ENCODE data around the gene DYSF.

DYSF gene

DNA sequence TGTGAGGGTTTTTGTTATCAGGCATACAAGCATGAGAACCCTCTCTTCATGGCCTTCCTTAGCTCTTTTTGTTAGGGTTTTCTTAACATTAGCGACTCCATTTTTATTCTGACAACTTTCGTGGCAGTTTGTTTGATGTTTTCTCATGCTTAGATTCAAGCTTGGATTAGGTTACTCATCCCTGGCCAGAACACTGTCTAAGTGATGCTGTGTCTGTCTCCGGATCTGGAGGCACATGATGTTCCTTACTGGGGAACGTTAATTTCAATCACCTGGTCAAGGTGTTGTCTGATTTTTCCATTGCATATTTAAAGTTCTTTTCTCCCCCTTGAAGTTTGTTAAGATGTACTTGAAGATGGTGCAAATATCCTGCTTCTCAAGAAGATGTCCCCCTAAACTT is 40.7 kb downstream of the DYSF start:
- in situ Hi-C loops (cut with MboI; ENCODE audit: low pct_unique_long_range_greater_than_20kb, low sequenced_read_pairs): no loop called here
- DNase-seq: no peak

DNA sequence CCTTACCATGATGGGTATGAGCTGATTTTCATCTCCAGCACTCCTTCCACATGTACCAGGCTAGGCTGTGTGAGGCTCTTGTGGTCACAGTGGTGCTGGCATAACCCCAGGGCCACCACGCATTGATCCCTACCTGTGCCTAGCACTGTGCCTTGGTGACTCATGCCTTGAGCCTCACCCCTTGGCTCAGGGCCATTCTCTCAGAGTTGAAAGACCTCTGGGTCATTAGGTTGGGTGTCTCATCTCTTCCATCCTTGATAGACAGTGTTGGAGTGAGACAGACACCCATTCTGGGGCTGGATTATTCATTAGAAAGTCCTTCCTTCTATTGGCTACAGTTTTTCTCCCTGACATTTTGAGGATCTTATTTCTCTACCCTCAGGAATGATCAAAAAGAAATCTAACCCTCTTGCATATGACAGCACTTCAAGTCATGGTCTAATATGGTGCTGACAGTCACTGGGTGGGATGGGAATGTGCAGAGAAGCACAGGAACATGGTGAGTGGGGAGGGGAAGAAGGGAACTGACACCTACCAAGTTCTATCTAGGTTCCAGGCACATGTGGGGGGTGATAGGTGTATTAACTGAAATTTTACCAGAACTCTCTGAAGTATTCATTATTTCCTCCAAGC is 41.3 kb downstream of the DYSF start:
- no peak for DNase-seq
- in situ Hi-C loops (cut with MboI; ENCODE audit: low pct_unique_long_range_greater_than_20kb, low sequenced_read_pairs): no loop called here

DNA sequence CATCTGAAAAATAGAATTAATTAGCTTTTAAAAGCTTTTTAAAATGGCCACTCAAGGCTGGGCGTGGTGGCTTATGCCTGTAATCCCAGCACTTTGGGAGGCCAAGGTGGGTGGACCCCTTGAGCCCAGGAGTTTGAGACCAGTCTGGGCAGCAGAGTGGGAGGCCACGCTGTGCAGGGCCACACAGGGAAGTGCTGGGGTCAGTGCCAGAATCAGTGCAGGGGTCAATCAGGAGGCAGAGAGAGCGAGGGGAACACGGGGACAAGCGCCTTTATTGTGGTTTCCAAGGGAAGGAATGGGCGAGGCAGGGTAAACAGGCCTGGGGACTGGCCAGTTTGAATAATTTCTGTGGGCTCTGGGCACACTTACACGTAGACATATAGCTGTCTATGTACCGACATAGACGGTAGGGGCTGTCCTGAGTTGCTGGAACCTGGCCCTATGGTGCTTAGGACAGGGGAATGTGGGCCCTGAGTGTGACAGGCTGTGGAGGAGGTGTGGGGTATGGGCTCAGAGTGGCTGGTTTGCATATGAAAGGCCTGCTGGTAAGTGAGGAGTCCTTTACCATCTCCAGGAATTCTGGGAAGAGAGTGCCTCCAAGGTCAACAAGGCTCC is 42.9 kb downstream of the DYSF start:
- no peak for DNase-seq
- in situ Hi-C loops (cut with MboI; ENCODE audit: low pct_unique_long_range_greater_than_20kb, low sequenced_read_pairs): no loop called here

DNA sequence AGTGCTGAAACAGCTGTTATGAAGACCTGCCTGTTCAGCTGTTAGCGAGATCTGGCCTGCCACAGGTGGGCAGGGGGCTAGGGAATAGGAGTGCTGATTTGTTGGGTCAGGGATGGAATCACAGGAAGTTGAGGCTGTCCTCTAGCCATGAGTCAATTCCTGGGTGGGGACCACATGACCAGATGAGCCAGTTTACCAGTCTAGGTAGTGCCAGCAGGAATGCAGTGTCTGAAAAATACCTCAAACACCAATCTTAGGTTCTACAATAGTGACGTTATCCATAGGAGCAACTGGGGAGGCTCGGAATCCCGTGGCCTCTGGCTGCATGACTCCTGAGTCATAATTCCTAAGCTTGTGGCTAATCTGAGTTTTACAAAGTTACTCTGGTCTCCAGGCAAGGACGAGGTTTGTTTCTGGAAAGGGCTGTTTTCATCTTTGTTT is 44.9 kb downstream of the DYSF start:
- DNase-seq: no peak
- in situ Hi-C loops (cut with MboI; ENCODE audit: low pct_unique_long_range_greater_than_20kb, low sequenced_read_pairs): no loop called here

DNA sequence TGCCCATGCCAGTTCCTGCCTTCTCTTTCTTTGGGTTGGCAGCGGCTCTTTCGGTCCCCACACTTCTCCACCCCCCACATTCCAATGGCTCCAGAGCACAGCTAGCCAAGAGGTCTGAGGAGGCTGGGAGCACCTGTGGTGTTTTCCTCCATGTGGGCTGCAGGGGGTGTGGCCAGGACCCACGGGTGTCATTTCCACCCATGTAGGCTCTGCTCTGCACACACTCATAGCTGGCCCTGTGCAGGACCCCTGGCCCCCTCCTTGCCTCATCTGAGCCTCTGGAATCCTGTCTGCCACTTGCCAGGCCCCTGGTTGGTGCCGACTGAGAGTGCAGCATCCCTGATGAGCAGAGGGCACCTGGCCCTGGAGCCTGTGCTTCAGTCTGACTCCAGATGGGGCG is 46.3 kb downstream of the DYSF start:
- no peak for DNase-seq
- in situ Hi-C loops (cut with MboI; ENCODE audit: low pct_unique_long_range_greater_than_20kb, low sequenced_read_pairs): no loop called here

DNA sequence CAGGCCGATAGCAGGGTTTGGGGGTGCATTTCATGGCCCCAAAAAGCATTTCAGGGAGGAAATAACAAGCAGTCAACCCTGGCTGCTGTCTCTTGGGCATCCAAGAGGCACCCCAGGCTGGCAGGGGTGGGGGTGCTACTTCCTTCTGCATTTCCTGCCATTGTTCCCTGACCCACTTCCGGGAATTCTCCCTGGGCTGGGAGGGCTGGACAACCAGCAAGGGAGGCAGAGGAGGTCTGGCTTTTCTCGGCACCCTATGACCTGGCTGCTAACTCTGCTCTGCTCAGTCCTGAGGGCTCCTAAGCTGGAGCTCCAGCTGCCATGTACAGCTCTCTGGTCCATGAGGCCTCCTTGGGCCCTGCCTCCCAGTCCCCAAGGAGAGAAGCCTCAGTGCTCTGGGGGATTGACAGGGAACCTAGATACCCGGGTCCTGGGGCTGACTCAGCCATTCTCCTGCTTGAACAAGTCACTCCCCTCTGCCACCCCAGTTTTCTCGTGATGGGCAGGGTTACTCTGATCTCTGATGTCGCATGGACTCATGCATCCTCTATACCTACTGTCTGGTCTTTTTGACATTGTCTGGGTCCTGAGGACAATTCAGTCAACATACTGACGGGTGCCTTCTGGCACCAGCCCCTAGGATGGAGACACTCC is 47.2 kb downstream of the DYSF start:
- DNase-seq: peak; percentile 12
- in situ Hi-C loops (cut with MboI; ENCODE audit: low pct_unique_long_range_greater_than_20kb, low sequenced_read_pairs): no loop called here

DNA sequence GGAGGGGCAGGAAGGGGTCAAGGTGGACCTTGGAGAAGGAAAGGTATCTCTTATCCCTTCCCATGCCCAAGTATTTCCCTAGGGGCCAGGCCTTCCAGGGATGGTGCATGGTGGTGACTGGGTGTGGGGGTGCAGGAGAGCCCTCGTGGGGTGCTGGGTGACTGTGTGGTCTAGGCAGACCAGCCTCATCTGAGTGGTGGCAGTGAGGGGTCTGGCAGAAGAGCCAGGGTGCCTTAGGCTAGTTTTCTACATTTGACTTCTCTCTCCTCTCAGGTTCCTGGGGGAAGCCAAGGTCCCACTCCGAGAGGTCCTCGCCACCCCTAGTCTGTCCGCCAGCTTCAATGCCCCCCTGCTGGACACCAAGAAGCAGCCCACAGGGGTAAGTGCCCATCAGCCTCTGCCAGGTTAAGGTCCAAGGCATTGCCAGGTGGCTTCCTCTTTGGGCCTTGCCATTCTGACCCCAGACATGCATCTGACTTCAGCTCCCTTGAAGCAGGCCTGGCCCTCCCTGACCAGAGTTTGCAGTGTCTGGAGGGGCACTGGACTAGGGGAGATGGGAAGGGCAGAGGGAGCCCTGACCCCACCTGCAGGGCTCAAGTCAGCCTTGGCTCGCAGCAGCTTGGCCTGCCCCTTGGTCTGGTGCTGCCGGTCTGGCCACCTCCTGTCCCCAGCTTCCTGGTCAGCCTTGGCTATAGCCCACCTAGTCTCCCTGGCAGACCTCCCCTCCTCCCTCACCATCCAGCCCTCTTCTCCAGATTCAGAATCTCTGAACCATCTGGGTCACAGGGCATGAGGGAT is 49.8 kb downstream of the DYSF start:
- no peak for DNase-seq
- in situ Hi-C loops (cut with MboI; ENCODE audit: low pct_unique_long_range_greater_than_20kb, low sequenced_read_pairs): no loop called here

DNA sequence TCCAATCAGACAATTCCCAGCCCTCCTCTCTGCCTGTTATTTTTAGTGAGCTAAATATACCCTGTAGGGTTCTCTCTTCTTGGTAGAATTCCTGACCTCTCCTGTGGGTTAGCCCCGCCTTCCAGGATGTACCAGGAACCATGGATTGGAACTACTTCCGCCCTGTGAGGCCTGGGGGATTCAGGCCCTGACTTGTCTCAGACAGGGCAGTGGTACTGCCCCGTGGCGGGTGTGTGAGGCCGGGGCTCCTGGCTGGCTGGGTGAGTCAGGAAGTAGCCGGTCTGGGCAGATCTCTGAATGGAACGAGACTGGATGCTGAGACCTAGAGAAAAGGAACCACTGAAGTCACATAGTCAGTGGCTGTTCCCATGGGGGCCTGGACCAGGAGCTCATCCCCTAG is 50.5 kb downstream of the DYSF start:
- no peak for DNase-seq
- in situ Hi-C loops (cut with MboI; ENCODE audit: low pct_unique_long_range_greater_than_20kb, low sequenced_read_pairs): no loop called here

DNA sequence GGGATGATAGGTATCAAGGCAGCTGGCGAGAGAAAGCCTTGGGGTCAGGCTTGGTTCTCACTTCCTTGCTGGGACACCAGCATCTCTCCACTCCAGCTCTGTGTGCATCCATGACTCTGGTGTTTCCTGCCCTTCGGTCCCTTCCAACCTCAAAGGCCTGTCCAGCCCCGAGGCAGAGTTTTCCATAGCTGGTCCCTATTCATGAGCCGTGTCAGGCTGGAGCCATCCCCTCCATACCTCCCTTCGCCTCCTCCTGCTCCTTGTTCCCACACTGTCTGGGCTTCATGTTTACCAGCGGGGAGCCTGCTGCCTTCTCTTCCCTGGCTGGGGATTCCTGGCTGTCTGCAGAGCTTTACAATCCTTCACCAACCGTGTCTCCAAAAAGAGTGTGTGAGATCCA is 51.2 kb downstream of the DYSF start:
- no peak for DNase-seq
- in situ Hi-C loops (cut with MboI; ENCODE audit: low pct_unique_long_range_greater_than_20kb, low sequenced_read_pairs): no loop called here

DNA sequence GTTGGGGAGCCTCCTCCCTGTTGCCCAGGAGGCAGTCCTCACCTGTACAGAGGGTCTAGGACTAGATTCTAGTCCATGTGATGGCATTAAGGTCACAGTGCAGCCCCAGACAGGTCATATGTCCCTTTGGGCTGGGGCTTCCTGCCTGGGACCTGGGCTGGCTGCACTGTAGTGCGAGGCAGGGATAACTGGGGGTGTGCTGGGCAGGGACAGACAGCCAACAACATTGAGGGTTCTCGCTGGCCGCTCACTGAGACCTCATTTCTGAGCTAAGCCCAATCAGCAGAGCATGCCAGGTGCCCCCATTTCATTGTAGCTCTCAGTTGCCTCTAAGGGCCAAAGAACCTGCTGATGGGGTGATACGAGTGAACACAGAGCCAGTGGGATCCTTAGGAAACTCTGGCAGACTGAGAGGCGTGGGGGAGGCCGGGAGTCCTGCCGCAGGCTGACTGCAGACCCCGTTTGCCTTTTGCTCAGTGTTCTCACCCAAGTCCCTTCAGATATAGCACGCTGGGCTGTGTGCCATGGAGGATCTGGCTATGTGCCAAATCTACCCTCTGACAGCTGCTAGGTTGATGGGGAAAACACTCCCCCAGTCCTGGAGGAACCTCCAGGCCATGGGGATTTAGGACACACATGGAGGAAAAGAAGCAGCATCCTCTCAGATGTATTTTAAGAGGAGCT is 51.9 kb downstream of the DYSF start:
- in situ Hi-C loops (cut with MboI; ENCODE audit: low pct_unique_long_range_greater_than_20kb, low sequenced_read_pairs): no loop called here
- no peak for DNase-seq

DNA sequence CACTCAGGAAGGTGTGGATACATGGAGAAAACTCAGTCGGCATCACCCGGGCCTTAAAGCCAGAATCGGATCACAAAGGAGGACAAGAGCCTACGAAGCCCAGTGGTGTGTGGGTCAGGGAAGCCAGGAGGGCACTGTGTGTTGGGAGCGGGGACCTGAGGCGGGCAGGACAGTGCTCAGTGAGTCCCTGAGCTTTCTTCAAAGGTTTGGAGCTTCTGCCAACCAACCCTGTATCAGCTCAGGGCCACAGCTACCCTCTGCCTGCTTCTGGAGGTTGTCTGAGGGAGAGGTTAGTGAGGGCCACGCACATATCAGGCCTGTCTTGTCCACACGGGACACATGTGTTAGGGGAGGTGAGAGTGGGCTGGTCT is 52.4 kb downstream of the DYSF start:
- DNase-seq: no peak
- in situ Hi-C loops (cut with MboI; ENCODE audit: low pct_unique_long_range_greater_than_20kb, low sequenced_read_pairs): no loop called here

DNA sequence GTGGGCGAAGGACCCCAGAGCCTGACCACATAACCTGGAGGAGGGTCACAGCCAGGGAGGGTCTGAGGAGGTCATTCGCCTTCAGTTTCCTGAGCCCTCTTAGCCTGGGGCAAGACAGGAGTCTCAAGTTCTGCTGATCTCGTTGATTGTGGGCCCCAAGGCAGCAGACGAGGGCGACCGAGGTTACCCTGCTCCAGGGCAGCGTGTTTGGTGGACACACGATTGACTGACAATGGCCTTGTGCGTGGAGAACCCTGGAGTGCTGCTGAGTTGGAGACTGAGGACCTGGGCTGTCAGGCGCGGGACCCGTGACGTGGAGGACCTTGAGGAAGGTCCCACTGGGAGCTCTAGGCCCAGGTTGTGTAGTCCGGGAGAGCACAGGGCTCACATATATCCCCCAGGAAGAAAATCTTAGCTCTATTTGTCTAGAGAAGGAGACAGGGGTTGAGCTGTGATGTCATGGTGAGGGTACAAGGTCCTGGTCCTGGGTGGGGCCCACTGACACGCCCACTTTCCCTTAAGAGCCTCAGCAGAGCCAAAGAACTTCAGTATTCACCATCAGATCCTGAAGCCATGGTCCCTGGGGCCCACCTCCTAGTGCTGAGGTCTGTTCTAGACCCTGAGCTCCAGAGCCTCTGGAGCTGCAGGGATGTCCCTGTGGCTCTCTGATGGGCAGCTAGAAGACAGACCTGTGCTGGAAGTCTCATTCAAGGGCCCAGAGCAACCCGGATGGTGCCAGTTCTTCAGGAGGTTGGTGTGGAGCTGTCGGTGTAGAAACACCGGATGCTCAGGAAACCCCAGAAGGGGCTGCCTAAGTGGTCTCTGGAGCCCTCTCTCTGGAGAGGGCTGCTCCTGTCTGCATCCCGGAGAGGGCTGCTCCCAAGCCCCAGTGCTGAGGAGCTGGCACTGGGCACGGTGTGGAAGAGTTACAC is 53.1 kb downstream of the DYSF start:
- DNase-seq: no peak
- in situ Hi-C loops (cut with MboI; ENCODE audit: low pct_unique_long_range_greater_than_20kb, low sequenced_read_pairs): no loop called here

DNA sequence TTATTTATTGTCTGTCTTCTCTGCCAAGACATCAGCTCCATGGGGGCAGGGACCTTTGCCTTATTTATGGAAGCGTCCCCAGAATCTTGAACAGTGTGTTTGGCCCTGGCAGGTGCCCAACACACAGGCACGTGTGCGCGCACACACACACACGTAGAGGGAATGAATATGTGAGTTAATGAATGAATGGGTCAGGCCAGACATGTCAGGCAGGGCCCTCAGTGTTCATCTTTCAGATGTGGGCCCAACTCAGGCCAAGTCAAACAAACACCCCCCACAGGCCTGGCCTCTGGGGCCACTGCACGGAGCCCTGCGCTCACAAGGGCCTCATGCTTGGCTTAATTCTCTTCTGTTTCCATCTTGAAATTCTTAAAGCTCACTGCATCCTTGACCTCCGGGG is 54.1 kb downstream of the DYSF start:
- no peak for DNase-seq
- in situ Hi-C loops (cut with MboI; ENCODE audit: low pct_unique_long_range_greater_than_20kb, low sequenced_read_pairs): no loop called here

DNA sequence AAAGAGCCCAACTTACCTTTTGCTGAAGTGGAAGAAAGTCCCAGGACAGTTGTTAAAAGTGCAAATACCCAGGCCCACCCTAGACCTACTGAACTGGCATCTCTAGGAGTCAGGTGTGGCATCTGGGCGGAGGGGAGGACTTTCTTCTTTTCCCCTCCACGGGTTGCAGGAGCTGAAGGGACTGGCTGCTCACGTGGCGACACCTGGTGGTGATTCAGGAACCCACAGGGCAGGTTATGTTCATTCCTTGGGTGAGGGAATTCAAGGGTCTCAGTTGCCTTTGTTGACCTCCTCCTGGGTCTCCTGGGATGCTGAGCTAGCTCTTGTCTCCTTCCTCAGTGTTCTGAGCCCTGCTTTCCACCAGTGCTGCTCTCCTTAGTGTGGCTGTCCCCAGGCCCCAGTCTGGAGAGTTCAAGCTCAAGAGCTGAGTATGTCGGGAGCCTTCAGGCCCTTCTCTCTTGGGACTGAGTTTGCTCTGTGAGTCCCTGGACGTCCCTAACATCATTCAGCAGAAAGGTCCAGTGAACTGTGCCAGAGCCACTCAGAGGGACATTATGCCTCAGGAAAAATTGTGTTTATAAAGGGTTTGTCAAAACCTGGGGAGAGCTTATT is 56.9 kb downstream of the DYSF start:
- peak; percentile 60 for DNase-seq
- in situ Hi-C loops (cut with MboI; ENCODE audit: low pct_unique_long_range_greater_than_20kb, low sequenced_read_pairs): no loop called here

DNA sequence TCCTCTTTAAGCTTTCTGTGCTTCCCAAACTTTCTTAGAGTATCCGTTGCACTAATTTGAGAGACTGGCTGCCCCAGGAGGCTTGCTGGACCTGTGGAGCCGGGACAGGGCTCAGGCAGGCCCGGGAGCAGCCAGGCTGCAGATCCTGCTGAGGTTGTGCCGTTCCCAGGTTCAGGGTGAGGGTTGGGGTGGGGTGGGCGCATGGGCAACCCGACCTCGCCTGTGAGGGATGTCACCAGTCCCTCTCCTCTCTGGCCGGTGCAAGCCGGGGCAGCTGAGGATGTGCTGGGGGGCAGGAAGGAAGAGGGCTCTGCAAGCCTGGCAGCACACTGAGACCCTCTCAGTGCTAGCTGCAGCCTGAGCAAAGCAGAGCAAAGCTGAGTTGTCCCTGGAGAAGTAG is 57.6 kb downstream of the DYSF start:
- no peak for DNase-seq
- in situ Hi-C loops (cut with MboI; ENCODE audit: low pct_unique_long_range_greater_than_20kb, low sequenced_read_pairs): no loop called here

DNA sequence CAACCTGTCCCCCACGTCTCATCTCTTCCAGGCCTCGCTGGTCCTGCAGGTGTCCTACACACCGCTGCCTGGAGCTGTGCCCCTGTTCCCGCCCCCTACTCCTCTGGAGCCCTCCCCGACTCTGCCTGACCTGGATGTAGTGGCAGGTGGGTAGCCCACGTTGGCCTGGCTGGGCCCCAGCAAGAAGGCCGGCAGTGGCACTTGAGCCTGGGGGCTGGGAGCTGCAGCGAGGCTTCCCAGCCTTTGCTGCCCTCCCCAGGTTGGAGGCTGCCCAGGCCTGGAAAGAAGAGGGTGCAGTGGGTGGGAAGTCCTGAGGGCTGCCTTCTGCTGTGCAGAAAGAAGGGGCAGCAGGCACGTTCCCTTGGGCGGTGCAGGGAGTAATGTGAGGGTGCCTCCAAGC is 58.4 kb downstream of the DYSF start:
- in situ Hi-C loops (cut with MboI; ENCODE audit: low pct_unique_long_range_greater_than_20kb, low sequenced_read_pairs): no loop called here
- no peak for DNase-seq

DNA sequence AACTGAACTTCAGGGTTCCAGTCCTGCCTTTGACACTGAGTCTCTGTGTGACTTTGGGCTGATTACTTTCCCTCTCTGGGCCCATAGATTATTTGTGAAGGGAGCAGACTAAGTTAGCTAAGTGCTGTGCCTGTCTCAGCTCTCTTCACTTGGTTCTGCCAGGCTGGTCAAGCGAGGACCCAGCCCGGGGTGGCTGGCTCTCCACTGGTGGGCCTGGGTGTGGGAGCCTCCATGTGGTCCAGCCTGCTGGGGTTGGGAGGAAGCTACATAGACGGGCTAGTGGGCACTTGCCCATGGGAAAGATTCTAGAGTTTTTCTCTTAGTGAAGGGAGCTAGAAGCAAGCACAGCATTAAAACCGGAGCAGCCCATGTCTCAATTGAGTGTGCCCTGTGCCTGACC is 59.0 kb downstream of the DYSF start:
- no peak for DNase-seq
- in situ Hi-C loops (cut with MboI; ENCODE audit: low pct_unique_long_range_greater_than_20kb, low sequenced_read_pairs): no loop called here

DNA sequence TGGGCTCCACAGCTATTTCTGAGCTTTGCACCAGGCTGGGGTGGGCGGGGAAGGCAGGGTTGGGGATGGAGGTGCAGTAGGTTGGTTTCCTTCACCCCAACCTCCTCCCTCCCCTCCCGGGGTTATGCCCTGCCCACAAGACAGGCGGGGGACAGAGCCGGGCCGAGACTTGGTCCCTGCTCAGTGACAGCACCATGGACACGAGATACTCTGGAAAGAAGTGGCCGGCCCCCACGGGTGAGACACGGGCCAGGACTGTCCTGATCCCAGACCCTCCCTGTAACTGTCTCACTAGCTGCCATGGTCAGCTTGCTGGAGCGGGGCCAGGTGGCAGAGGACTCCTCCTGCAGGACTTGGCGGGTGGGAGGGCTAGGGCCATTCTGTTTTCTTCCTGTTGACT is 59.7 kb downstream of the DYSF start:
- DNase-seq: no peak
- in situ Hi-C loops (cut with MboI; ENCODE audit: low pct_unique_long_range_greater_than_20kb, low sequenced_read_pairs): no loop called here
